ENCODE measurements around the gene RTTN. TPM values are rescaled to one million over a fixed set of nuclear protein-coding genes. Genes with fewer than 3 reads are reported as not detected.

The RTTN gene
- polyA plus RNA-seq, 1 experiment, result 5.4 TPM

GRCh38 chr18:70075906-70076305 is 129.6 kb downstream of the RTTN start:
- CTCF ChIA-PET, result interaction anchor here (1.3 kb wide), 1 partner anchor 10 kb away, joined by 4 read pairs; no protein-coding TSS in a partner anchor
- TF ChIP-seq, protein P1, sequence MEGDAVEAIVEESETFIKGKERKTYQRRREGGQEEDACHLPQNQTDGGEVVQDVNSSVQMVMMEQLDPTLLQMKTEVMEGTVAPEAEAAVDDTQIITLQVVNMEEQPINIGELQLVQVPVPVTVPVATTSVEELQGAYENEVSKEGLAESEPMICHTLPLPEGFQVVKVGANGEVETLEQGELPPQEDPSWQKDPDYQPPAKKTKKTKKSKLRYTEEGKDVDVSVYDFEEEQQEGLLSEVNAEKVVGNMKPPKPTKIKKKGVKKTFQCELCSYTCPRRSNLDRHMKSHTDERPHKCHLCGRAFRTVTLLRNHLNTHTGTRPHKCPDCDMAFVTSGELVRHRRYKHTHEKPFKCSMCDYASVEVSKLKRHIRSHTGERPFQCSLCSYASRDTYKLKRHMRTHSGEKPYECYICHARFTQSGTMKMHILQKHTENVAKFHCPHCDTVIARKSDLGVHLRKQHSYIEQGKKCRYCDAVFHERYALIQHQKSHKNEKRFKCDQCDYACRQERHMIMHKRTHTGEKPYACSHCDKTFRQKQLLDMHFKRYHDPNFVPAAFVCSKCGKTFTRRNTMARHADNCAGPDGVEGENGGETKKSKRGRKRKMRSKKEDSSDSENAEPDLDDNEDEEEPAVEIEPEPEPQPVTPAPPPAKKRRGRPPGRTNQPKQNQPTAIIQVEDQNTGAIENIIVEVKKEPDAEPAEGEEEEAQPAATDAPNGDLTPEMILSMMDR (IDR thresholded peaks at IDR 0.05; ENCODE audit: insufficient read depth, low read depth, low read length), result peak; percentile 19; the same call in 1 of the 2 replicates
- Histone ChIP-seq H3K36me3 (ENCODE audit: control insufficient read depth, insufficient read depth, low read length) (no peaks in the 10 kb centered on the region), H3K4me3 (ENCODE audit: low read depth, low read length) (no peak overlapping the region), H3K27me3 (ENCODE audit: control insufficient read depth, insufficient read depth, low read length) (no peaks in the 10 kb centered on the region)
- POLR2A ChIA-PET, result no interaction called here
- DNase-seq (ENCODE audit: low read depth), result no peak

- CTCF ChIA-PET, result no interaction called here
- H3K4me3 ChIP-seq (ENCODE audit: low read depth, low read length), result no peak overlapping the region
- POLR2A ChIA-PET, result no interaction called here
- DNase-seq (ENCODE audit: low read depth), result no peak
- H3K36me3 ChIP-seq (ENCODE audit: control insufficient read depth, insufficient read depth, low read length), result no peaks in the 10 kb centered on the region
- TF ChIP-seq, protein P1 (IDR thresholded peaks at IDR 0.05; ENCODE audit: insufficient read depth, low read depth, low read length), result no peak
- no peaks in the 10 kb centered on the region for H3K27me3 ChIP-seq (ENCODE audit: control insufficient read depth, insufficient read depth, low read length)
Measured at GRCh38 chr18:70074116-70074515, 131.4 kb downstream of the RTTN start.

GRCh38 chr18:70073432-70073831 is 132.1 kb downstream of the RTTN start:
- TF ChIP-seq, protein P1 (IDR thresholded peaks at IDR 0.05; ENCODE audit: insufficient read depth, low read depth, low read length), result no peak
- DNase-seq (ENCODE audit: low read depth), result no peak
- Histone ChIP-seq H3K4me3 (ENCODE audit: low read depth, low read length) (no peak overlapping the region), H3K36me3 (ENCODE audit: control insufficient read depth, insufficient read depth, low read length) (no peaks in the 10 kb centered on the region), H3K27me3 (ENCODE audit: control insufficient read depth, insufficient read depth, low read length) (no peaks in the 10 kb centered on the region)
- ChIA-PET CTCF (no interaction called here), POLR2A (no interaction called here)

- no peaks in the 10 kb centered on the region for H3K36me3 ChIP-seq (ENCODE audit: control insufficient read depth, insufficient read depth, low read length)
- ChIA-PET CTCF (no interaction called here), POLR2A (no interaction called here)
- H3K27me3 ChIP-seq (ENCODE audit: control insufficient read depth, insufficient read depth, low read length), result no peaks in the 10 kb centered on the region
- H3K4me3 ChIP-seq (ENCODE audit: low read depth, low read length), result no peak overlapping the region
- DNase-seq (ENCODE audit: low read depth), result no peak
- TF ChIP-seq, protein P1 (IDR thresholded peaks at IDR 0.05; ENCODE audit: insufficient read depth, low read depth, low read length), result peak; percentile 33; the same call in 1 of the 2 replicates
Measured at GRCh38 chr18:70072678-70073077, 132.8 kb downstream of the RTTN start.

DNA sequence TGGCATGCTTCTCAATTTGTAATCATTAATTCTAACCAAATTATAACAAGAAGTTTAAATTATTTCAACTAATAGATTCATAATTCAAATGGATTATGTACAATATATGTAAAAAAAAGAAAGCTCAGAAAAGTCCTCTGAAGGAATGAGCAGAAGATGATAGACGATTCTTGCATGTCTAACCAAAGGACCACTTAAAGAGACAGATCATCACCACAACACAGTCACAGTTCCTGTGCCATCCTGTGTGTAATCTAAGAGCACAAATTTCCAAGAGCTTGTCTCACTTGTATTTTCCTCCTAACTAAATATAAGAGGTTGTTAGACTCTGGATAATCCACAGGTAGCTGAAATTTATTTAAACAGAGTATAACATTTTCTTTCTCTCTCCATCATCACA is 135.5 kb downstream of the RTTN start:
- ChIA-PET CTCF (interaction anchor here (0.8 kb wide), 1 partner anchor 230 kb away, joined by 3 read pairs; no protein-coding TSS in a partner anchor), POLR2A (no interaction called here)
- Histone ChIP-seq H3K27me3 (ENCODE audit: control insufficient read depth, insufficient read depth, low read length) (no peaks in the 10 kb centered on the region), H3K4me3 (ENCODE audit: low read depth, low read length) (no peak overlapping the region), H3K36me3 (ENCODE audit: control insufficient read depth, insufficient read depth, low read length) (no peaks in the 10 kb centered on the region)
- TF ChIP-seq, protein P1 (IDR thresholded peaks at IDR 0.05; ENCODE audit: insufficient read depth, low read depth, low read length), result no peak
- no peak for DNase-seq (ENCODE audit: low read depth)

Data from BJ (cell line).